Activated CD4-positive, alpha-beta T cell treated with anti-CD3 and anti-CD28 coated beads for 36 hours (primary cell): ENCODE measurements around the gene WWP2. TPM values are rescaled to one million over a fixed set of nuclear protein-coding genes. Genes with fewer than 3 reads are reported as not detected.

Experiments used
- ATAC-seq: fragments of 200-7000 bp; cut with Tn5 transposase; one replicate; pipeline ENCODE4 v1.10.0; 2021; ENCODE audit warnings: mild to moderate bottlenecking, moderate library complexity
- CTCF ChIA-PET: fragments of 350-600 bp; sonication (Branson Sonifier 250); formaldehyde crosslinking; loops from one replicate; lab custom pipeline; 2021; ENCODE audit warnings: antibody characterized with exemption; lab: Charles Lee
- POLR2A ChIA-PET: fragments of 350-600 bp; sonication (Branson Sonifier 250); formaldehyde crosslinking; loops from one replicate; lab custom pipeline; 2021; ENCODE audit warnings: antibody characterized with exemption, inconsistent platforms; lab: Charles Lee
- DNase-seq: peaks from one replicate; pipeline ENCODE4 v3.0.0-alpha.2; 2020
- H3K27ac Mint-ChIP-seq: one replicate; pipeline ENCODE4 v1.8.0; 2021; ENCODE audit warnings: mixed read lengths
- H3K27me3 Mint-ChIP-seq: one replicate; pipeline ENCODE4 v1.8.0; 2021; ENCODE audit warnings: mixed read lengths
- H3K36me3 Mint-ChIP-seq: one replicate; pipeline ENCODE4 v1.8.0; 2021; ENCODE audit warnings: low read depth, mixed read lengths
- H3K4me1 Mint-ChIP-seq: one replicate; pipeline ENCODE4 v1.8.0; 2021; ENCODE audit warnings: mixed read lengths
- H3K4me3 Mint-ChIP-seq: one replicate; pipeline ENCODE4 v1.8.0; 2021; ENCODE audit warnings: mild to moderate bottlenecking, moderate library complexity, mixed read lengths
- H3K9me3 Mint-ChIP-seq: one replicate; pipeline ENCODE4 v1.8.0; 2021; ENCODE audit warnings: low read depth, mixed read lengths
- intact Hi-C, 2 experiments: fragments of 100-400 bp; cut with DNase I in 1 of 2; cut with micrococcal nuclease in 1 of 2; formaldehyde crosslinking; loops; one replicate each; pipeline versions ENCODE4 v1.14.2 to v1.15.1; 2022 to 2024; cut with DNase I, micrococcal nuclease
- total RNA-seq, 2 experiments: library from RNA; stranded (reverse); gene quantifications; one replicate each; pipeline ENCODE4 v1.2.3, GENCODE V29; 2021

Gene WWP2
- total RNA-seq, 2 experiments from 2014 or later = 43.3 to 44.6 TPM

GRCh38 chr16:69893106-69893505, 131.0 kb downstream of the WWP2 start:
- no peak for ATAC-seq
- no peak for DNase-seq
- intact Hi-C loops = no loop called here
- H3K27ac Mint-ChIP-seq = no peak overlapping the region
- H3K4me3 Mint-ChIP-seq = no peak overlapping the region
- POLR2A ChIA-PET = no interaction called here
- no peaks in the 10 kb centered on the region for H3K27me3 Mint-ChIP-seq
- CTCF ChIA-PET = no interaction called here
- peaks cover 22% of the 10 kb centered on the region for H3K36me3 Mint-ChIP-seq
- H3K4me1 Mint-ChIP-seq = peaks cover 8% of the 10 kb centered on the region
- H3K9me3 Mint-ChIP-seq = no peaks in the 10 kb centered on the region

DNA sequence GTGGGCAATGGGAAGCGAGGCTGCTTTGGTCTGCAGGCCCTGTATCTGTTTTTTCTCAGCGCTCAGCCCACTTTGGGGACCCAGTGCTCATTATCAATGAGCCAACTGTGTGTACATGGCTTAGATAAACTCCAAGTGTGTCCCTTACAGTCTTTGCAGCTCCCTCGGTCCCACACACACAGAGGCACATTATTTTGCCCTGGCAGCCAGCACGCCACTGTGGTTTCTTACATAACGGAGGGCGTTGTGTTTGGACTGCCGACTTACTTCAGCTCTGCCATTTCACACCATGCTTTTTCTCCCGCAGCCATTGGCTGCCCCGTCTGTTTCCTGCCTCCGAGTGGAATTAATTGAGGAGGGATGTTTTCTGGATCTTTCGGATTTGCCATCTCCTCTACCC, 132.5 kb downstream of the WWP2 start:
- Mint-ChIP-seq H3K4me3 (no peak overlapping the region), H3K9me3 (no peaks in the 10 kb centered on the region), H3K36me3 (peaks cover 9% of the 10 kb centered on the region), H3K27ac (no peak overlapping the region), H3K4me1 (peaks cover 1% of the 10 kb centered on the region), H3K27me3 (no peaks in the 10 kb centered on the region)
- ATAC-seq (no peak), DNase-seq (no peak)
- POLR2A ChIA-PET = no interaction called here
- intact Hi-C loops = no loop called here
- CTCF ChIA-PET = no interaction called here

DNA sequence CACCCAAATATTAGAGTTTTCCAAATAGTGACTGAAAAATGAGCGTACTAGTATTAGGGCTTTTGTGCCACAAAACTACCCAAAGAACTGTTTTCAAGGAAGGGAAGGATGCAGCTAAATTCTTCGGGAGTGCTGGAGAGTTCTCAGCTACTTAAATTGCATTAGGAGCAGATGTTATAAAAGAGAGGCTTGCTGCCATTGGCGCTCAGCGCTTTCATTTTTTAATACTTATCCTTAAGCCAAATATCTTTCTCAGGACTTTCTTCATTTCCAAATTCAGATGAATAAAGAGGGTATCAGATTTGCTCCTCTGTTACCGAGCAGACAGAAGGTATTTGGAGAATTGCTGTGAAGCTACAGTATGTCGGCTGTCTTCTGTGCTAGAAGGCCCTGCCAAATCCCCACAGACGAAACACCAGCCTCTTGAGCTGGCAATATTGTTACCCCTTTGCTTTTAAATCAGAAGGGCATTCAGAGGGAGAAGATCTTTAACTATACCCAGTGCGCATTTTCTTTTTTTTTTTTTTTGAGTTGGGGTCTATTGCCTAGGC, 141.8 kb downstream of the WWP2 start:
- no peaks in the 10 kb centered on the region for H3K9me3 Mint-ChIP-seq
- H3K27ac Mint-ChIP-seq = no peak overlapping the region
- POLR2A ChIA-PET = no interaction called here
- ATAC-seq = no peak
- peaks cover 13% of the 10 kb centered on the region for H3K36me3 Mint-ChIP-seq
- DNase-seq = no peak
- no peaks in the 10 kb centered on the region for H3K27me3 Mint-ChIP-seq
- no peaks in the 10 kb centered on the region for H3K4me1 Mint-ChIP-seq
- CTCF ChIA-PET = interaction anchor here (0.6 kb wide), 1 partner anchor 16 kb away, joined by 3 read pairs; no protein-coding TSS in a partner anchor
- intact Hi-C loops = no loop called here
- H3K4me3 Mint-ChIP-seq = no peak overlapping the region

GRCh38 chr16:69904495-69905170, 142.5 kb downstream of the WWP2 start:
- CTCF ChIA-PET = interaction anchor here (0.6 to 2.5 kb wide), 2 partner anchors 18 to 26 kb away, joined by 4 to 8 read pairs; no protein-coding TSS in a partner anchor
- Mint-ChIP-seq H3K4me3 (no peak overlapping the region), H3K36me3 (peaks cover 13% of the 10 kb centered on the region), H3K9me3 (no peaks in the 10 kb centered on the region), H3K27ac (no peak overlapping the region), H3K27me3 (no peaks in the 10 kb centered on the region), H3K4me1 (no peaks in the 10 kb centered on the region)
- DNase-seq = no peak
- intact Hi-C loops = no loop called here
- ATAC-seq = no peak
- POLR2A ChIA-PET = no interaction called here

- ATAC-seq = no peak
- Mint-ChIP-seq H3K4me3 (no peak overlapping the region), H3K9me3 (no peaks in the 10 kb centered on the region), H3K27ac (no peak overlapping the region), H3K4me1 (no peaks in the 10 kb centered on the region), H3K27me3 (no peaks in the 10 kb centered on the region), H3K36me3 (peaks cover 16% of the 10 kb centered on the region)
- intact Hi-C loops = no loop called here
- ChIA-PET POLR2A (no interaction called here), CTCF (interaction anchor here (1.2 to 2.5 kb wide), 2 partner anchors 10 to 25 kb away, joined by 4 to 8 read pairs; no protein-coding TSS in a partner anchor)
- DNase-seq = no peak
Observed at GRCh38 chr16:69905171-69905555, 143.0 kb downstream of the WWP2 start.

GRCh38 chr16:69906838-69907401, 144.8 kb downstream of the WWP2 start:
- H3K4me1 Mint-ChIP-seq = no peaks in the 10 kb centered on the region
- DNase-seq (no peak), ATAC-seq (no peak)
- H3K27ac Mint-ChIP-seq = no peak overlapping the region
- POLR2A ChIA-PET = no interaction called here
- intact Hi-C loops = no loop called here
- H3K36me3 Mint-ChIP-seq = peaks cover 16% of the 10 kb centered on the region
- no peaks in the 10 kb centered on the region for H3K9me3 Mint-ChIP-seq
- H3K4me3 Mint-ChIP-seq = no peak overlapping the region
- H3K27me3 Mint-ChIP-seq = no peaks in the 10 kb centered on the region
- CTCF ChIA-PET = interaction anchor here (0.5 to 2.5 kb wide), 2 partner anchors 23 to 141 kb away, joined by 3 to 8 read pairs; no protein-coding TSS in a partner anchor

GRCh38 chr16:69909043-69909442, 146.9 kb downstream of the WWP2 start:
- Mint-ChIP-seq H3K27ac (no peak overlapping the region), H3K9me3 (no peaks in the 10 kb centered on the region), H3K27me3 (no peaks in the 10 kb centered on the region), H3K4me3 (no peak overlapping the region), H3K4me1 (no peaks in the 10 kb centered on the region), H3K36me3 (peaks cover 12% of the 10 kb centered on the region)
- ChIA-PET POLR2A (interaction anchor here (0.6 kb wide), 1 partner anchor 422 kb away, joined by 3 read pairs; no protein-coding TSS in a partner anchor), CTCF (interaction anchor here (1.4 kb wide), 1 partner anchor 21 kb away, joined by 4 read pairs; no protein-coding TSS in a partner anchor)
- intact Hi-C loops = no loop called here
- ATAC-seq = no peak
- DNase-seq = no peak

- intact Hi-C loops = no loop called here
- no peak for ATAC-seq
- CTCF ChIA-PET = interaction anchor here (1.4 kb wide), 1 partner anchor 21 kb away, joined by 4 read pairs; no protein-coding TSS in a partner anchor
- Mint-ChIP-seq H3K4me3 (no peak overlapping the region), H3K9me3 (no peaks in the 10 kb centered on the region), H3K4me1 (no peaks in the 10 kb centered on the region), H3K27ac (no peak overlapping the region), H3K27me3 (no peaks in the 10 kb centered on the region), H3K36me3 (peaks cover 12% of the 10 kb centered on the region)
- POLR2A ChIA-PET = no interaction called here
- DNase-seq = no peak
Observed at GRCh38 chr16:69909760-69910159, 147.6 kb downstream of the WWP2 start.

GRCh38 chr16:69910964-69911363, 148.8 kb downstream of the WWP2 start:
- H3K9me3 Mint-ChIP-seq = no peaks in the 10 kb centered on the region
- no peaks in the 10 kb centered on the region for H3K27me3 Mint-ChIP-seq
- H3K27ac Mint-ChIP-seq = no peak overlapping the region
- ChIA-PET CTCF (interaction anchor here (0.6 to 0.8 kb wide), 2 partner anchors 19 to 407 kb away, joined by 3 read pairs; no protein-coding TSS in a partner anchor), POLR2A (no interaction called here)
- no peak overlapping the region for H3K4me3 Mint-ChIP-seq
- no peak for ATAC-seq
- H3K4me1 Mint-ChIP-seq = no peaks in the 10 kb centered on the region
- no peak for DNase-seq
- intact Hi-C loops = no loop called here
- peaks cover 12% of the 10 kb centered on the region for H3K36me3 Mint-ChIP-seq

- CTCF ChIA-PET = interaction anchor here (2.2 kb wide), 1 partner anchor 14 kb away, joined by 7 read pairs; no protein-coding TSS in a partner anchor
Observed at GRCh38 chr16:69916462-69916861, 154.3 kb downstream of the WWP2 start.

GRCh38 chr16:69917311-69917710, 155.2 kb downstream of the WWP2 start:
- CTCF ChIA-PET = interaction anchor here (2.2 kb wide), 1 partner anchor 13 kb away, joined by 7 read pairs; no protein-coding TSS in a partner anchor
- no peak overlapping the region for H3K4me3 Mint-ChIP-seq
- ATAC-seq = no peak
- DNase-seq = no peak
- POLR2A ChIA-PET = no interaction called here
- no peaks in the 10 kb centered on the region for H3K27me3 Mint-ChIP-seq
- no peaks in the 10 kb centered on the region for H3K4me1 Mint-ChIP-seq
- intact Hi-C loops = no loop called here
- no peaks in the 10 kb centered on the region for H3K9me3 Mint-ChIP-seq
- peaks cover 8% of the 10 kb centered on the region for H3K36me3 Mint-ChIP-seq
- H3K27ac Mint-ChIP-seq = no peak overlapping the region

More at GRCh38 chr16:69916462-69916861, 154.3 kb downstream of the WWP2 start:
- no peak overlapping the region for H3K4me3 Mint-ChIP-seq
- intact Hi-C loops = no loop called here
- no peaks in the 10 kb centered on the region for H3K9me3 Mint-ChIP-seq
- H3K36me3 Mint-ChIP-seq = peaks cover 8% of the 10 kb centered on the region
- ATAC-seq = no peak
- no peaks in the 10 kb centered on the region for H3K4me1 Mint-ChIP-seq
- no peak for DNase-seq
- POLR2A ChIA-PET = no interaction called here
- H3K27ac Mint-ChIP-seq = no peak overlapping the region
- H3K27me3 Mint-ChIP-seq = no peaks in the 10 kb centered on the region
